ENCODE results near the gene BARD1. TPM values are rescaled to one million over a fixed set of nuclear protein-coding genes. Genes with fewer than 3 reads are reported as not detected.
A peak's percentile ranks its signal among the peaks of the same experiment; 100 is the strongest.

BARD1 gene
- total RNA-seq, 2 donors from 2014 or later, result 22.7 to 35.9 TPM

- H3K4me1 Mint-ChIP-seq, result peaks cover 40% of the 10 kb centered on the region
These were observed 1.2 kb upstream of the BARD1 start for GRCh38 chr2:214810671-214811070.

DNA sequence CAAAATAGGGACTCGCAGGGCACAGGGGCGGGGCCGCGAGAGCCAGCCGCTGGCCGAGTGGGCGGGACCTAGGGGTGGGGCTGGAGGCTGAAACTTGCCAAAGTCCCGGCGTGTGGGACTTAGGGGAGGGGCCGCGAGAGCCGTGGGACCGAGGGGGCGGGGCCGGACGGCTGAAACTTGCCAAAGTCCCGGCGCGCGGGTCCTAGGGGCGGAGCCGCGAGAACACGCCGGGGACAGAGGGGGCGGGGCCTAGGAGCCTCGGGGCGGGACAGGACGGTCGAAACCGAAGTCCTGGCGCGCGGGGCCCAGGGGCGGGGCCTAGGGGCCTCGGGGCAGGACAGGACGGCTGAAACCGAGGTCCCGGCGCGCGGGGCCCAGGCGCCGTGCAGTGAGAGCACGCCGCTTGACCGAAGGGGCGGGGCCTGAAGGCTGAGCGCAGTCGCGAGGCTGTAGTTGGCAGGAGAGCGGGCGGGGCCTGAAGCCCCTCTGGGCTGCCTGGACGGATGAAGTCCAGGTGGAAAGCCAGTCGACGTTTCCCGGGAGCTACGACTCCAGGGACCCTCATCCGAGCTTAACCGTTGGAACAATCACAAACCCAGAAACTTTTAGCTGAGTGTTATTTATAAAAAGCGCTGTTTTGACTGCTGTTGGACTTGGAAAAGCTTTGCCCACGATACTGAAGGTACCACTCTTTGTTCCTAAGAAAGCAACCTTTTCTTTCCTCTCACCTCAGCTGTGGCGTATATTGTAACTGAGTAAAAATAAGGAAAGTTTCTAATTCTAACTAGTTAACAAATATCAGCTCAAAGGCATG lies 475 bp upstream of the BARD1 start:
- Mint-ChIP-seq H3K4me1 (peaks cover 42% of the 10 kb centered on the region), H3K4me3 (peak overlapping the region; percentile 94), H3K9me3 (no peaks in the 10 kb centered on the region), H3K36me3 (ENCODE audit: low read depth) (peaks cover 7% of the 10 kb centered on the region), H3K27me3 (ENCODE audit: insufficient read depth) (peaks cover 15% of the 10 kb centered on the region), H3K27ac (peak overlapping the region; percentile 95)
- Histone ChIP-seq H3K4me1 (ENCODE audit: control insufficient read depth, insufficient read depth, low read length) (peaks cover 11% of the 10 kb centered on the region), H3K27me3 (ENCODE audit: control insufficient read depth, insufficient read depth, low read length, poor library complexity, severe bottlenecking) (no peaks in the 10 kb centered on the region), H3K9ac (ENCODE audit: extremely low read depth, low read length, poor library complexity, severe bottlenecking) (peak overlapping the region; percentile 64), H3K27ac (ENCODE audit: low read depth, low read length) (peak overlapping the region; percentile 92), H3K9me3 (ENCODE audit: control insufficient read depth, low read length) (no peaks in the 10 kb centered on the region), H3K36me3 (ENCODE audit: control insufficient read depth, insufficient read depth, low read length) (no peaks in the 10 kb centered on the region), H3K4me3 (ENCODE audit: low read length) (peak overlapping the region; percentile 100)
- TF ChIP-seq, protein P1, sequence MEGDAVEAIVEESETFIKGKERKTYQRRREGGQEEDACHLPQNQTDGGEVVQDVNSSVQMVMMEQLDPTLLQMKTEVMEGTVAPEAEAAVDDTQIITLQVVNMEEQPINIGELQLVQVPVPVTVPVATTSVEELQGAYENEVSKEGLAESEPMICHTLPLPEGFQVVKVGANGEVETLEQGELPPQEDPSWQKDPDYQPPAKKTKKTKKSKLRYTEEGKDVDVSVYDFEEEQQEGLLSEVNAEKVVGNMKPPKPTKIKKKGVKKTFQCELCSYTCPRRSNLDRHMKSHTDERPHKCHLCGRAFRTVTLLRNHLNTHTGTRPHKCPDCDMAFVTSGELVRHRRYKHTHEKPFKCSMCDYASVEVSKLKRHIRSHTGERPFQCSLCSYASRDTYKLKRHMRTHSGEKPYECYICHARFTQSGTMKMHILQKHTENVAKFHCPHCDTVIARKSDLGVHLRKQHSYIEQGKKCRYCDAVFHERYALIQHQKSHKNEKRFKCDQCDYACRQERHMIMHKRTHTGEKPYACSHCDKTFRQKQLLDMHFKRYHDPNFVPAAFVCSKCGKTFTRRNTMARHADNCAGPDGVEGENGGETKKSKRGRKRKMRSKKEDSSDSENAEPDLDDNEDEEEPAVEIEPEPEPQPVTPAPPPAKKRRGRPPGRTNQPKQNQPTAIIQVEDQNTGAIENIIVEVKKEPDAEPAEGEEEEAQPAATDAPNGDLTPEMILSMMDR (conservative IDR thresholded peaks at IDR 0.05), result no peak
- DNase-seq, result peak; percentile 100
- 2 to 4% methylated on average over 10 to 62 of the region's 63 CpGs for WGBS, 2 experiments (ENCODE audit: insufficient coverage in 1 of 2, insufficient read length in 1 of 2)

More at GRCh38 chr2:214810671-214811070, 1.2 kb upstream of the BARD1 start:
- TF ChIP-seq, protein P1 (conservative IDR thresholded peaks at IDR 0.05), result no peak
- peaks cover 14% of the 10 kb centered on the region for H3K4me1 ChIP-seq (ENCODE audit: control insufficient read depth, insufficient read depth, low read length)
- no peaks in the 10 kb centered on the region for H3K9me3 ChIP-seq (ENCODE audit: control insufficient read depth, low read length)
- Mint-ChIP-seq H3K4me3 (peak overlapping the region; percentile 94), H3K9me3 (no peaks in the 10 kb centered on the region), H3K36me3 (ENCODE audit: low read depth) (peaks cover 6% of the 10 kb centered on the region), H3K27ac (peak overlapping the region; percentile 74), H3K27me3 (ENCODE audit: insufficient read depth) (peaks cover 15% of the 10 kb centered on the region)
- 93 to 96% methylated on average over 13 to 14 of the region's 14 CpGs for WGBS, 2 experiments (ENCODE audit: insufficient coverage in 1 of 2, insufficient read length in 1 of 2)
- no peak overlapping the region for H3K27ac ChIP-seq (ENCODE audit: low read depth, low read length)
- no peaks in the 10 kb centered on the region for H3K36me3 ChIP-seq (ENCODE audit: control insufficient read depth, insufficient read depth, low read length)
- peak overlapping the region; percentile 87 for H3K4me3 ChIP-seq (ENCODE audit: low read length)
- peak; percentile 53 for DNase-seq
- H3K9ac ChIP-seq (ENCODE audit: extremely low read depth, low read length, poor library complexity, severe bottlenecking), result no peak overlapping the region
- H3K27me3 ChIP-seq (ENCODE audit: control insufficient read depth, insufficient read depth, low read length, poor library complexity, severe bottlenecking), result no peaks in the 10 kb centered on the region

GRCh38 chr2:214807653-214808052 lies 1.8 kb downstream of the BARD1 start:
- TF ChIP-seq, protein P1 (conservative IDR thresholded peaks at IDR 0.05), result no peak
- Mint-ChIP-seq H3K9me3 (no peaks in the 10 kb centered on the region), H3K4me3 (peak overlapping the region; percentile 94), H3K36me3 (ENCODE audit: low read depth) (peaks cover 12% of the 10 kb centered on the region), H3K4me1 (peaks cover 41% of the 10 kb centered on the region), H3K27me3 (ENCODE audit: insufficient read depth) (peaks cover 15% of the 10 kb centered on the region), H3K27ac (peak overlapping the region; percentile 97)
- DNase-seq, result no peak
- Histone ChIP-seq H3K9ac (ENCODE audit: extremely low read depth, low read length, poor library complexity, severe bottlenecking) (peak overlapping the region; percentile 83), H3K9me3 (ENCODE audit: control insufficient read depth, low read length) (no peaks in the 10 kb centered on the region), H3K4me1 (ENCODE audit: control insufficient read depth, insufficient read depth, low read length) (no peaks in the 10 kb centered on the region), H3K27ac (ENCODE audit: low read depth, low read length) (no peak overlapping the region), H3K36me3 (ENCODE audit: control insufficient read depth, insufficient read depth, low read length) (no peaks in the 10 kb centered on the region), H3K4me3 (ENCODE audit: low read length) (peak overlapping the region; percentile 100), H3K27me3 (ENCODE audit: control insufficient read depth, insufficient read depth, low read length, poor library complexity, severe bottlenecking) (no peaks in the 10 kb centered on the region)
- WGBS, 2 experiments (ENCODE audit: insufficient coverage in 1 of 2, insufficient read length in 1 of 2), result 52% methylated on average over 3 of the region's 3 CpGs; no CpG with 5 or more reads in 1 of the 2 experiments
